T-helper 2 cell (primary cell): ENCODE results near the gene CTF1.
A peak's percentile ranks its signal among the peaks of the same experiment; 100 is the strongest.

Experiments used
- DNase-seq, 5 experiments: peaks; one replicate each; pipeline versions ENCODE4 v3.0.0 to v3.0.0-alpha.2; 2012 to 2022

The CTF1 gene

DNA sequence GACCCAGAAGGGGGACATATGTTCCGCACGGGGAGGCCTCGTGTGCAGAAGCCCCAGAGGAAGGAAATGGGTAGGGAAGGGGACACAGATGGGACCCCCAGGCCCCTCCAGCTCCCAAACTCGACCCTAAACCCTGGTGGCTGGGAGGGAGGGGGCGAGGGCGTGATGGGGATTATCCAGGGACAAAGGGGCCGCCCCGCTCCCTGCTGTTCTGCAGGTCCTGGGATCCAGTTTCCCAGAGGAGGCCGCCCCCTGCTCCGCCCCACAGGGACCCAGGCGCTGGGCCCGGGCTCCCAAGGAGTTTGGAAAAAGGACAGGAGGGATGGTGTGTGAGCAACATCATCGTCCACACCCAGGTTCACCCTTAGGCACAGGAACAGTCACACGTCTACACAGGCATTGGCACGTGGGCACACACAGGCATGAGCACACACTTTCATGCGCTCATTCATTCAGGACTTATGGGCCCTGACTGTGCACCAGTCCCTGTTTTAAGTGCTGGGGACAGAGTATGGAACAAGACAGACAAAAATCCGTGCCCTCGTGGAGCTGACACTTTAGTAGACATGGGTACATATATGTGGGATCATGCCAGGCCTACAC lies 14.1 kb downstream of the CTF1 start:
- no peak for DNase-seq

DNA sequence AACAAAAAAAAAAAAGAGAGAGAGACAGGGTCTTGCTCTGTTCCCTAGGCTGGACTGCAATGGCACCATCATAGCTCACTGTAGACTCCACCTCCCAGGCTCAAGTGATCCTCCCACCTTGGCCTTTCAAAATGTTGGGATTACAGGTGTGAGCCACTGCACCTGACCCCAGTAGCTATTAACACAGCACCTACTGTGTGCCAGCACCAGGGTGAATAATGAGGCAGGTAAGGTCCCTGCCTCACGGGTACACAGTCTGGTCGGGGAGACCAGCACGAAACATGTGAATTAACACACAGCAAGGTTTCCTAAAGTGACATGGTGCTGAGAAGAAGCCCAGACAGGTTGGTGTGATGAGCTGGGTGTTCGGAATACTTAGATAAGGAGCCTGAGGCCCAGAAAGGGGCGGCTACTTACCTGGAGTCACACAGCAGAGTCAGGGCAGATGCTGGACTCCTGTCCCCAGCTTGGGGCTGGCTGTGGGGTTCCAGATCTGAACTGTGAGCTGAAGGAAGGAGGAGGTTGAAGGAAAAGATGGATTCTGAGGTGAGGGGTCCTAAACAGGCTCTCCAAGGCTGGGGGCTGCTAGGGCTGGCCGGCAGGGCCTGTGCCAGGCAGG lies 16.5 kb downstream of the CTF1 start:
- no peak for DNase-seq

DNA sequence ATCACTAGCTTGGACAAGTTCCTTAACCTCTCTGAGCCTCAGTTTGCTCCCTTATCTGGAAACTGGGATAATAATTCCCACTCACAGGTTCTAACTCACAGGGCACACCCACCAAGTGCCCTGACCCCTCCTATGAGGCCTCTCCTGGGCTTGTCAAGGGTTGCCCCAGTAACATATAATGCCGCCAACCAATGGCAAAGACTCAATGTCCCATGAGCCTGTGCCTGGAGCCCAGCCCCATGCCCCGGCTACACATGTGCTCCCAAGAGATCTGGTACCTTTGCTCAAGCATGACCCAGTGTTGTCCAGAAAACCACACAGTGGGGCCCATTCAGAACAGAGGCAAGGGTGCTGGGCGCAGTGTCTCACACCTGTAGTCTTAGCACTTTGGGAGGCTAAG lies 18.4 kb downstream of the CTF1 start:
- DNase-seq: no peak

DNA sequence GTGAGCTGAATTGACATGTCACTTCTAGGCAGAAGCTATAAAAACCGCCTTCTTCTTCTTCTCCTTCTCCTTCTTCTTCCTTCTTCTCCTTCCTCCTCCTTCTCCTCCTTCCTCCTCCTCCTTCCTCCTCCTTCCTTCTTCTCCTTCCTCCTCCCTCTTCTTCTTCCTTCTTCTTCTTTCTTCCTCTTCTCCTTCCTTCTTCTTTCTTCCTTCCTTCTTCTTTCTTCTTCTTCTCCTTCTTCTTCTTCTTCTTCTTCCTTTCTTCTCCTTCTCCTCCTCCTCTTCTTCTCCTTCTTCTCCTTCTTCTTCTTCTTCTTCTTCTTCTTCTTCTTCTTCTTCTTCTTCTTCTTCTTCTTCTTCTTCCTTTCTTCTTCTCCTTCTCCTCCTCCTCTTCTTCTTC lies 22.2 kb downstream of the CTF1 start:
- DNase-seq: no peak

DNA sequence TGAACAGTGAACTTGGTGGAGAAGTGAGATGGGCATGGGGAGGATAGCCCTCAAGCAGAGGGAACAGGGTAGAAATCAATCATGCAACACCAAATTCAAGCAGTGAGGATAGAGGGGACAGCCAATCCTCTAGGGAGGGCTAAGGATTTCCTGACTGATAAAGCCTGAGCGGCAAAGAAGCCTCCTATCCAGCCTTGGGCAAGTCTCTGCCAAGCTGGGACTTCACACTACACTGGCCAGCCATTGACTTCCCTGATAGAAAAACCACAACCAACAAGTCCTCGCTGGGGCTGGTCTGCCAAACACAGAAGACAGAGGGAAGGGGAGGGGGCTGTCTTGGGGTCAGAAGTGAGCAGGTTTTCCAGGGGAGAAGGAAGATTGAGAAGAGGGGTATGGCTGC lies 24.5 kb downstream of the CTF1 start:
- DNase-seq: no peak

DNA sequence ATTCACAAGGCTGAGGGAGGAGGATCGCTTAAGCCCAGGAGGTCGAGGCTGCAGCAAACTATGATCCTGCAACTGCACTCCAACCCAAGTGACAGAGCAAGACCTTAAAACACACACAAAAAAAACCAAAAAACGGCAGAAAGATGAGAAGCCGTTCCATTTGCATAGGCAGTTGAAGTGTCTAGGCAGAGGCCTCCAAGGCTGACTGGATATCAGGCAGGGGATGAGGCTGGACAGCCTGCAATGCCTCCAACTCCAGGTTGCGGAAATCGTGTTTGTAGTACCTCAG lies 25.0 kb downstream of the CTF1 start:
- DNase-seq: no peak

DNA sequence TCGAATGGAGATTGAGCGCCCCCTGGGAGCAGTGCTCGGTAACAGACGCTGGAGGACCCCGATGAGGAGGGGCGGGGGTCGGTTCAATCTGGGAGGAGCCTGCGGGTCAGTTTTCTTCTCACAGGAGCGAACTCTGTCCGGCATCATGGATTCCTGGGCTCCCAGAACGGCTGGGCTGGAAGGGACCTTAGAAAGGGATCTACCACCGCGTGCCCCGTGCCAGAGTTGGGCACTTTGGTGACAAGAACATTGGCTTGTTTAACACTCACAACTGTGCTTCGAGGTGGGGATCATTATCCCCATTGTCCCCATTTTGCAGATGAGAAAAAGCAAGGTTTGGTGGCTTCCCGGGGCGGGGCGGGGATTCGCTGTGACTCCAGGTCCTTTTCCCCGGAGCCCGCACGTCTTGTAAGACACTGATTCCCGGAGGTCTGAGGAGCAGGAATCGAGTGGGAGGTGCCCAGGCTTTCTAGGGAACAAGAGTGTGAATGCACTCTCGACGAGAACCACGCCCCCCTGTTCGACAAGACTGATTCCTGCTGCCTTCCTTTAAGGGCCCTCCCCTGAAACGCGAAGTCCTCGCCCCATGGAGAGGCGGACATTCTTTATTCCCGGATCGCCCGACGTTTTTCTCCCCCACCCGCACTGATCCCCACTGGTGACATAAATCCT lies 25.5 kb downstream of the CTF1 start:
- DNase-seq: peak; percentile 67 to 87 (median 82)

DNA sequence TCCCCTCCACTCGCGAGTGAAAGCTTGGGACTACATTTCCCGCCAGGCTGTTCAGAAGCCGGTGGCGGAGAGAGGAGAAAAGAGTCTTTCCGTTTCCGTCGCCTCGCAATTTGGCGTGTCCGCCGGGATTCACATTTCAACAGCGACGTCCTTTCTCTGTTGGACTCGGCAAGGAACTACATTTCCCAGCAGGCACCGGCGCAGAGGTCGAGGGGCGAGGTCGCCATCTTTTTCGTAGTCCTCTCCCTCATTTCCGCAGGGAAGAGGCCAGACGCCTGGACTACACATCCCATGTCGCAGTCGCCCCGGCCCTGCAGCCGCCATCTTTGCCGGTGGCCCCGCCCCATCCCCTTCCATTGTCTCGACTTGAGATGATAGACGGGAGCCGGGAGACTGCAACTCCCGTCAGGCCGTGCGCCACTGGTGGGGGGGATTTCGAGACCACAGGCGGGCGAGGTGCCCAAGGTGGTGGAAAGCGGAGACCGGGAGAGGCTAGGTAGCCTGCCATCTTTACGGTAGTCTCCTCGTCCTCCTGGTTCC lies 26.1 kb downstream of the CTF1 start:
- peak; percentile 97 to 100 (median 100) for DNase-seq

DNA sequence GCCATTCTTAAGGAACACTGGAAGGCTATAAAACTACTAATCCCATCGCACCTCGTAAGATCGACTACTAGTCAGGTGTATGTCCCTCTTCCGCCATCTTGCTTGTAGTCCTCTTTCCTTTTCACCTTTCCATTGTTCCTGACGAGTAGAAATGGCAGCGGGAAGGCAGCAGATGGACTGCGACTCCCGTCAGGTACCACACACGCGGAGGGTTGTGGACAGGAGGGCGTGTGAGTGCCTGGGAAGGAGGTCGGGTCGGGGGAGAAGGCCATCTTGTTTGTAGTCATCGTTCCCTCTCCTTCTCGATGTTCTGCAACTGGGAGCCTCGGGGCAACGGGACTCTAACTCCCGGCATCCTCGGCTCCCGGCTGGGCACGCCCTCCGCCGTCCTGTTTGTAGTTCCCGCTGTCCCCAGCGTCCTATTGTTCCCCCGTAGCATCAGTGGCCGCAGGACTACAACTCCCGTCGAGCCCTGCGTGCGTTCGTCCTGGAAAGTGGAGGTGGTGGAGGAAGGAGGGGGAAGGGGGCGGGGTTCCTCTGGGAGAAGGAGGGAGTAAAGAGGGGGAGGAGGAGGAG lies 26.6 kb downstream of the CTF1 start:
- DNase-seq: peak; percentile 88 to 100 (median 95)

DNA sequence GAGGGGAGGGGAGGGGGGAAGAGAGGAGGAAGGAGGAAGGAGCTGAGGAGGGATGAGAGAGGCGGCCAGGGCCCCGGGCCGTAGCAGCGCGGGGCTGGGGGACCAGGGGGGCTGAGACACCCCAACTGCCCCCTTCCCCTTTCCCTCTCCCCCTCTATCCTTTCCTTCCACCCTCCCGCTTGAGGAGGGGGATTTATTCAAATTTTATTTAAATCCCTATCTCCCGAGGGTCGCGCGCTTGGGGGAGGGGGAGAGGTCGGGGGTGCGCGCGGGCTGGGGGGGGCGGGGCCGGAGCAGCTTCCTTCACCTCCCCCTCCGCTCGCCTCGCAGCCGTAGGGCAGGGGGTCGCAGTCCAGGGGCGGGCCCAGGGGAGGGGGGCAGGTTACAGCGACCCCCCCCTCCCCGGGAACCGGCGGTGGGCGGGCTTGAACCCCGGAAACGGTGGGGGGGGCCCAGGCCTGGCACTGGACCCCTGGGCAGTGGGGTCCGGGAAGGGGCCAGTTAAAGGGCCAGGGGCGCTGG lies 27.2 kb downstream of the CTF1 start, which contains the start of gene FBXL19:
FBXL19 (plus strand) TSS at position 19 of the 522 bp plus-strand sequence. CDS start 2,183 bp downstream, outside the sequence.
- no peak for DNase-seq

DNA sequence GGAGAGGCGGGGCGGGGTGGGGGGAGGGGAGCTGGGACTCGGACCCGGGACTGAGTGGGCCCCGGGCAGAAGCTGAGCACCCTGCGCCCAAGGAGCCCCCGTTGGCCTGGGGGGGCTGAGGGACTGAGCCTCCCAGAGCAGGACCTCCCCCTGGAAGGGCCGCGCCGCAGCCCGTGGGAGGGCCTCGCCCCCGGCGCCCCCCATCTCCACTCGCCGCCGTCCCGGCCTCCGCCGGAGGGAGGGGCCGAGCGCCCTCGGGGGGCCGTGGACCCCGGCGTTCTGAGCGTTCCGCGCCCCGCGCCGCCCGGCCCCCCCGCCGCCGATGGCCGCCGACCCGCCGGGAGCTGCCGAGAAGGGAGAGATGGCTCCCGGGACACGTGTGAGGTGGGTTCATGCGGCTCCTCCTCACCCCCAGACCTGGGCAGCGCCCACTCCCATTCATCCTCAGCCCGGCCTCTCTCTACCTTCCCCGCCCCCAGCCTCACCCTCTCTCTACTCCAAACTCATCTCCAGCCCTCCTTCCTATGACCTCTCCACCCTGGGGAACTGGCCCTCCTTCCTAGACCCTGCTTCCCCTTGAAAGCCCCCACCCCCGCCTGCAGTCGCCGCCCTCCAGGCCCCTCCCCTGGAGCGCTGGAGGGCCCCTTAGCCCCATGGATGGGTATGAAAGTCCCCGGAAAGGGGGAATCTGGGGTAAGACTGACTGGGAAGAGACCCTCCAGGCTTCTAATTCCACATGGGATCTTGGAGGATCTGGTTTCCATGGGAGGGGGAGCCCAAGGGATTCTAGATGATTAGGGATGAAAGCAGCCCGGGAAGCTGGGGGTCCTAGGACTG lies 27.9 kb downstream of the CTF1 start:
- no peak for DNase-seq

DNA sequence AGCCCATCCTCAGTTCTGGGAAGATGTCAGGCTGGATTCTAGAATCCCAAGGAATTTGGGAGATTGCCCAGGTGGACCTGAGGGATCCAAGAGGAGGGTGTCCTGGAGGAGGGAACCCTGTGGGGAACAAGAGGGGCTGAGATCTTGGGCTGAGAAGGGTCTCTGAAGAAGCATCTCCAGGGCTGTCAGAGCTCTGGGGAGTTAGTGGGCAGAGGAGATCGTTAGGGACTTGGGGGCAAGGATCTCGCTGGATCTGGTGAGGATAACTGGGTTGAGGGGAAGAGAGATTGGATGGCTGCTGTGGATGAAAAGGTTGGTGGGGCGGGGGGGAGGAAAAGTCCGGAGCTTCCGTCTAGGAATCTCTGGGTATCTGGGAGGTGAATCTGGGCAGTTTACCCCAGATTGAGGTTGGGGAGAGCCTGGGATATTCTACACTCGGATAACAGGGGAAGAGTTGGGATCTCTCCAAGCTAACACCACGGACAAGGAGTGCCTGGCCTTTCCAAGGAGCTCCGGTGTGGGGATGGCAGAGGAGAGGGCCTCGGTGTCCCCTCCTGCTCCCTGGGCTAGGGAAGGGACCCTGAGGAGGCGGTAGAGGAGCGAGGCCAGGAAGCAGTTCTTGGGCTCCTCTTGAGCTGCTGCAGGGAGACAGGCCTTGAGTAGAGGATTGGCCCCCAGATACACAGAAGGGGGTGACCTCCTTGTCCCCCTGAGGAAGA lies 28.7 kb downstream of the CTF1 start:
- no peak for DNase-seq

DNA sequence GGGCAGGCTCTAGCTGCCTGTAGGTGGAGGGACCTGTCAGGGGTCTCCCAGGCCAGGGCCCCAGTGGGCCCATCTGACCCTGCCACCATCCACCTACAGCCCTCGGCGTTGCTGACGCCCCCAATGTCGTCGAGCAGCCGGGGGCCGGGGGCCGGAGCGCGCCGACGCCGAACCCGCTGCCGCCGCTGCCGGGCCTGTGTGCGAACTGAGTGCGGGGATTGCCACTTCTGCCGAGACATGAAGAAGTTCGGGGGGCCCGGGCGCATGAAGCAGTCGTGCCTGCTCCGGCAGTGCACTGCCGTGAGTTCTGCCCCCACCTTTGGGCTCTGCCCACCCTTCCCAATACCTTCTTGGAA lies 29.2 kb downstream of the CTF1 start:
- DNase-seq: no peak

DNA sequence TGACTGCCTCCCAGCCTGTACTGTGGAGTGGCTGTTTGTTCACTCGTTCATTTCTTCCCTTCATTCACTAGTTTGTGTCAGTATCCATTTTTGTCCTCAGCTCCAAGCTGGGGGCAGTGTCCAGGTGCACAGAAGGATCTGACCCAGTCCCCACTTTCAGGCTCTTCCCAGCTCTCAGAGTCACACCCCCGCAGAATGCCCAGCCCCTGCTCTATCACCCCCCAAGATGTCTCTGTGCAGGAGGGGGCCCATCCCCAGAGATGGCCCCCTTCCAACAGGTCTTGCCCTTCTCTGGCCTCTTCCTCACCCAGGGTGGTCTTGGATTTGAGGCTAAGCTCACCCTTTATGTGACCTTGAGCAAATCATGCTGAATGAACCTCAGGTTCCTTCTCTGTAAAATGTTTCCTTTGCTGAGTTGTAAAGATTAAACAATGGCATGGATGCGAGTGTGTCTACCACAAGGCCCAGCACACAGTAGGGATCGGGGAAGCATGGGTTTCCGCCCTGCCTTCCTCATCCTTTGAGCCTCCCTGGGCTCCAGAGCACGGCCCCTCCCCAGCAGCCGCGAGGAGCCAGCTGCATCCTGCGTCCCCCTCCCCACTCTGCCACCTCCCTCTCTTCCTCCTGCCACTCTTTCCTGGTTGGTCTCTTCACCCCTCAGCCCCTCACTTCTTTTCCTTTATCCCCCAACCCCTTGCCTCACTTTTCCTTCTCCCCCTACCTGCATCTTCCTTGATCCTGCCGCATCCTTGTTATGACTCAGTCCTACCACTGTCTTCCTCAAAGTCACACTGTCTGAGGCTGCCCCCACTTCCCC lies 29.8 kb downstream of the CTF1 start:
- no peak for DNase-seq

DNA sequence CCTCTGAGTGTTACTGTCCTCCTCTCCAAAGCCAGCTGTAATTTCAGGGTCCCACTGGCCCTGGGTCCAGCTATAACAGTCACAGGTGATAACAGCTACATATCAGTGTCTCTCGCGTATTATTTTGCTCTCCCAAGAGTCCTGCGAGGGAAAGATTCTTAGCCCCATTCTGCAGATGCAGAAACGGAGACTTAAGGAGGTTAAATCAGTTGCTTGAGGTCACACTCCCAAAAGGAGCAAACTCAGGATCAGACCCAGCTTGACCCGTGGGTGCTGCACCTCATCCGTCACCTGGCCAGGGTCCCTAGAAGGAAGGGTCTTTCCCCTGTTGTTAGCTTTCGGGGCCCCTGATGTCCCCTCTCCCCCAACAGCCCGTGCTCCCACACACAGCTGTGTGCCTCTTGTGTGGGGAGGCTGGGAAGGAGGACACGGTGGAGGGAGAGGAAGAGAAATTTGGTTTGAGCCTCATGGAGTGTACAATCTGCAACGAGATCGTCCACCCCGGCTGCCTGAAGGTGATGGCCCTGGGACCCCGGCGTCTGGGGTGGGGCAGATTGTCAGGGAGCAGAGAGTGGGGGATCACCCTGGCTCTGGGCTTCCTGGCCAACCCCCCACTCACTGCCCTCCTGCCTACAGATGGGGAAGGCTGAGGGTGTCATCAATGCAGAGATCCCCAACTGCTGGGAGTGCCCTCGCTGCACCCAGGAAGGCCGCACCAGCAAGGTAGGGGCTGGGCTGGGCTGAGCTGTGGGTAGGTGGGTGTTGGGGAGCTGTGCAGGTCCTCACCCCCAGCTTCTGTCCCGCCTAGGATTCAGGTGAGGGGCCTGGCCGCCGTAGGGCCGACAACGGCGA lies 30.7 kb downstream of the CTF1 start:
- DNase-seq: no peak

DNA sequence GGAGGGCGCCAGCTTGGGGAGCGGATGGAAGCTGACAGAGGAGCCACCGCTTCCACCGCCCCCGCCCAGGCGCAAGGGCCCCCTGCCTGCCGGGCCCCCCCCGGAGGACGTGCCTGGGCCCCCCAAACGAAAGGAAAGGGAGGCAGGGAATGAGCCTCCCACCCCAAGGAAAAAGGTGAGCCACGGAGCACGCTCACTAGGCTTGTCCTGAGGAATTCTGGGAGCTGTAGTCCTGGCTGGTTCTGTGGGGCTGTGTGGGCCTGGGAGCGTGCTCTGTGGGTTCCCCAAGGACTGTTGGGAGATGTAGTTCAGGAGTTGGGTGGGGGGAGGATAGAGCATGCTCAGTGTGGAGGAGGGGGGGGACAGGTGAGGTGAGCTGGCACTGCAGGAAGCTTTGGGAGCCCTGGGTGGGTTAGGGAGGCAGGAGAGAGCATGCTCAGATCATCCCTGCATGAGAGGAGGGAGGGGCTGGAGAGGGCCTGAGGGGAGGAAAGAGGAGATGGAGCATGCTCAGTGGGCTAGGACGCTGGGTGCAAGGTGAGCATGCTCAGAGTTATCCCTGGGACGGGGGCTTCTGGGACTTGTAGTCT lies 31.5 kb downstream of the CTF1 start:
- peak in 1 of 5 experiments; percentile 55 for DNase-seq

DNA sequence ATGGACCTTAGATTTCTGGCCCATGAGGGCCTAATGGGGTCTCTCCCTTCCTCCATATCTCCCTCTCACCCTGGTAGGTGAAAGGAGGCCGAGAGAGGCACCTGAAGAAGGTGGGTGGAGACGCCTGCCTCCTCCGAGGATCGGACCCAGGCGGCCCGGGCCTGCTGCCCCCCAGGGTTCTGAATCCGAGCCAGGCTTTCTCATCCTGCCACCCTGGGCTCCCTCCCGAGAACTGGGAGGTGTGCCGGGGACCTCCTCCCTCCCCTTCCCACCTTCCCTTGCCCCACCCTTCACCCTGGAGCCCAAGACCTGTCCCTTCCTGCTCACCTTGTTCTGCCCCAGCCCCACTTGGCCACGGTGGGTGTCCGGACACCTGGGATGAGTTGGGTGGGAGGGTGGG lies 32.0 kb downstream of the CTF1 start:
- DNase-seq: no peak

DNA sequence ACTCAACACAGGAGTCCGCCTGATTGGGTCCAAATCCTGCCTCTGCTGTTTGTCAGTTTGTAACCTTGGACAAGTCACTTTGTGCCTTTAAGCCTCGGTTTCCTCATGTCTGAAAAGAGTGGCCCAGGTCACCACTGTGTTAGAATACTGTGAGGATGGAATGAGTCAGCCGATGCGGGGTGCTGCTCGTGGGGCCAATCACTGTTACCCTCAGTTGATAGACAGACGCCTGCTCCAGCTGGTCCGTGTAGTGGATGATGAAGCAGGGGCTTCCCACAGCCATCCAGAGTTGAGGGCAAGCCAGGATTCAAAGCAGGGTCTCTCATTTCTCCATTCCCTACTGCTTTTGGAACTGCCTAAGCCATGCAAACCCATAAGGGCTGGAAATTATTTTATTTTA lies 32.8 kb downstream of the CTF1 start:
- no peak for DNase-seq

DNA sequence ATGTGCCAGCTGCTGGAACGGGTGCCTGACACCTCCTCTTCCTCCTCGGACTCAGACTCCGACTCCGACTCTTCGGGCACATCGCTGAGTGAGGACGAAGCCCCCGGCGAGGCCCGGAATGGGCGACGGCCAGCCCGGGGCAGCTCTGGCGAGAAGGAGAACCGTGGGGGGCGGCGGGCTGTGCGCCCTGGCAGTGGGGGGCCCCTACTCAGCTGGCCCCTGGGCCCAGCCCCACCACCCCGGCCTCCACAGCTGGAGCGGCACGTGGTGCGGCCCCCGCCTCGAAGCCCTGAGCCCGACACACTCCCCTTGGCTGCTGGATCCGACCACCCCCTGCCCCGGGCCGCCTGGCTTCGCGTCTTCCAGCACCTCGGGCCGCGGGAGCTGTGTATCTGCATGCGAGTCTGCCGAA lies 33.8 kb downstream of the CTF1 start:
- no peak for DNase-seq
